Renal cortical epithelial cell (primary cell): ENCODE measurements around the gene ADAM17. TPM values are rescaled to one million over a fixed set of nuclear protein-coding genes. Genes with fewer than 3 reads are reported as not detected.
"Not testable (repeated sequence)": the region's sequence is repeated elsewhere in the genome, so short reads cannot be mapped to it uniquely, and the experiment has no call there.

Experiments
- DNase-seq: peaks from one replicate; pipeline ENCODE4 v3.0.0-alpha.2; 2011; ENCODE audit warnings: low read depth
- total RNA-seq: library from RNA; depleted of rRNA; stranded (reverse); fragments of >200 nt; gene quantifications from 2 replicates; pipeline ENCODE4 v1.2.3, GENCODE V29; 2014

Gene ADAM17
- total RNA-seq: 67.6 and 71.5 TPM in 2 replicates

GRCh38 chr2:9555297-9556120 is at the start of gene ADAM17:
TSS of gene ADAM17 (minus strand) at chr2:9555830. CDS start at chr2:9555605, 225 bp downstream.
- peak; percentile 87 for DNase-seq

- DNase-seq: no peak
Measured at GRCh38 chr2:9602412-9602811, 46.8 kb upstream of the ADAM17 start.

GRCh38 chr2:9601397-9601796 is 45.8 kb upstream of the ADAM17 start:
- no peak for DNase-seq

- no peak for DNase-seq
Measured at GRCh38 chr2:9599430-9599829, 43.8 kb upstream of the ADAM17 start.

GRCh38 chr2:9596621-9597311 is 41.1 kb upstream of the ADAM17 start:
- DNase-seq: no peak

- no peak for DNase-seq
Measured at GRCh38 chr2:9595746-9596145, 40.1 kb upstream of the ADAM17 start.

- peak; percentile 63 for DNase-seq
Measured at GRCh38 chr2:9595256-9595655, 39.6 kb upstream of the ADAM17 start.

GRCh38 chr2:9594366-9595054 is 38.9 kb upstream of the ADAM17 start:
- peak; percentile 100 for DNase-seq

GRCh38 chr2:9593925-9594324 is 38.3 kb upstream of the ADAM17 start:
- no peak for DNase-seq

- DNase-seq: no peak
Measured at GRCh38 chr2:9592699-9593098, 37.1 kb upstream of the ADAM17 start.

- peak; percentile 70 for DNase-seq
Measured at GRCh38 chr2:9590641-9591040, 35.0 kb upstream of the ADAM17 start.

GRCh38 chr2:9586465-9586864 is 30.8 kb upstream of the ADAM17 start:
- DNase-seq: no peak

- DNase-seq: no peak
Measured at GRCh38 chr2:9585486-9585885, 29.9 kb upstream of the ADAM17 start.

GRCh38 chr2:9584902-9585301 is 29.3 kb upstream of the ADAM17 start:
- not testable (repeated sequence) for DNase-seq

GRCh38 chr2:9582624-9583023 is 27.0 kb upstream of the ADAM17 start:
- DNase-seq: no peak

- DNase-seq: no peak
Measured at GRCh38 chr2:9578467-9579235, 23.0 kb upstream of the ADAM17 start.

GRCh38 chr2:9574331-9574730 is 18.7 kb upstream of the ADAM17 start:
- DNase-seq: peak; percentile 91

GRCh38 chr2:9573840-9574239 is 18.2 kb upstream of the ADAM17 start:
- no peak for DNase-seq

- DNase-seq: peak; percentile 37
Measured at GRCh38 chr2:9573013-9573720, 17.5 kb upstream of the ADAM17 start.

- DNase-seq: no peak
Measured at GRCh38 chr2:9570182-9571060, 14.8 kb upstream of the ADAM17 start.
